ENCODE results near the gene CCDC18.

- TF ChIP-seq CTCF (conservative IDR thresholded peaks at IDR 0.05; ENCODE audit: low read length) (no peak), EZH2phosphoT487 (IDR thresholded peaks at IDR 0.05; ENCODE audit: borderline replicate concordance, low read depth, low read length) (no peak)
Measured at GRCh38 chr1:93177991-93178390, 2.5 kb upstream of the CCDC18 start.

All from OCI-LY7 (cell line).